ENCODE results near the gene PRKD2.

The PRKD2 gene

GRCh38 chr19:46723471-46723870 lies 6.6 kb upstream of the PRKD2 start:
- H3K4me3 ChIP-seq (ENCODE audit: low read depth, low read length) = no peak overlapping the region
- H2AFZ ChIP-seq (ENCODE audit: low read length, unreplicated experiment) = no peak overlapping the region
- no peak overlapping the region for H3K27ac ChIP-seq (ENCODE audit: low read depth, low read length)
- peaks cover under 1% of the 10 kb centered on the region for H3K79me2 ChIP-seq (ENCODE audit: control insufficient read depth, insufficient read depth, low read length, unreplicated experiment)
- no peaks in the 10 kb centered on the region for H3K27me3 ChIP-seq (ENCODE audit: insufficient read depth, low read length)
- 0 out of 2 replicates have a peak, but pooled peaks cover 2% of the 10 kb centered on the region for H3K36me3 ChIP-seq (ENCODE audit: insufficient read depth, low read length)
- H3K4me1 ChIP-seq (ENCODE audit: control insufficient read depth, insufficient read depth, low read length, unreplicated experiment) = no peaks in the 10 kb centered on the region

- no peak overlapping the region for H2AFZ ChIP-seq (ENCODE audit: low read length, unreplicated experiment)
- no peak overlapping the region for H3K27ac ChIP-seq (ENCODE audit: low read depth, low read length)
- H3K36me3 ChIP-seq (ENCODE audit: insufficient read depth, low read length) = no peaks in the 10 kb centered on the region
- H3K4me3 ChIP-seq (ENCODE audit: low read depth, low read length) = no peak overlapping the region
- no peaks in the 10 kb centered on the region for H3K27me3 ChIP-seq (ENCODE audit: insufficient read depth, low read length)
- no peaks in the 10 kb centered on the region for H3K79me2 ChIP-seq (ENCODE audit: control insufficient read depth, insufficient read depth, low read length, unreplicated experiment)
- no peaks in the 10 kb centered on the region for H3K4me1 ChIP-seq (ENCODE audit: control insufficient read depth, insufficient read depth, low read length, unreplicated experiment)
Measured at GRCh38 chr19:46723023-46723461, 6.1 kb upstream of the PRKD2 start.

- H3K79me2 ChIP-seq (ENCODE audit: control insufficient read depth, insufficient read depth, low read length, unreplicated experiment) = no peaks in the 10 kb centered on the region
- no peaks in the 10 kb centered on the region for H3K27me3 ChIP-seq (ENCODE audit: insufficient read depth, low read length)
- peaks cover 3% of the 10 kb centered on the region for H3K4me1 ChIP-seq (ENCODE audit: control insufficient read depth, insufficient read depth, low read length, unreplicated experiment)
- no peak overlapping the region for H2AFZ ChIP-seq (ENCODE audit: low read length, unreplicated experiment)
- no peak overlapping the region for H3K27ac ChIP-seq (ENCODE audit: low read depth, low read length)
- H3K4me3 ChIP-seq (ENCODE audit: low read depth, low read length) = no peak overlapping the region
- no peaks in the 10 kb centered on the region for H3K36me3 ChIP-seq (ENCODE audit: insufficient read depth, low read length)
Measured at GRCh38 chr19:46722421-46723022, 5.6 kb upstream of the PRKD2 start.

- Histone ChIP-seq H3K36me3 (ENCODE audit: insufficient read depth, low read length) (no peaks in the 10 kb centered on the region), H3K4me1 (ENCODE audit: control insufficient read depth, insufficient read depth, low read length, unreplicated experiment) (peaks cover 3% of the 10 kb centered on the region), H3K79me2 (ENCODE audit: control insufficient read depth, insufficient read depth, low read length, unreplicated experiment) (no peaks in the 10 kb centered on the region), H2AFZ (ENCODE audit: low read length, unreplicated experiment) (no peak overlapping the region), H3K27me3 (ENCODE audit: insufficient read depth, low read length) (no peaks in the 10 kb centered on the region), H3K4me3 (ENCODE audit: low read depth, low read length) (no peak overlapping the region), H3K27ac (ENCODE audit: low read depth, low read length) (no peak overlapping the region)
Measured at GRCh38 chr19:46722004-46722380, 5.1 kb upstream of the PRKD2 start.

GRCh38 chr19:46721269-46722003 lies 4.5 kb upstream of the PRKD2 start:
- no peak overlapping the region for H2AFZ ChIP-seq (ENCODE audit: low read length, unreplicated experiment)
- H3K4me1 ChIP-seq (ENCODE audit: control insufficient read depth, insufficient read depth, low read length, unreplicated experiment) = peaks cover 3% of the 10 kb centered on the region
- no peaks in the 10 kb centered on the region for H3K36me3 ChIP-seq (ENCODE audit: insufficient read depth, low read length)
- H3K27me3 ChIP-seq (ENCODE audit: insufficient read depth, low read length) = no peaks in the 10 kb centered on the region
- no peak overlapping the region for H3K27ac ChIP-seq (ENCODE audit: low read depth, low read length)
- no peak overlapping the region for H3K4me3 ChIP-seq (ENCODE audit: low read depth, low read length)
- peaks cover 4% of the 10 kb centered on the region for H3K79me2 ChIP-seq (ENCODE audit: control insufficient read depth, insufficient read depth, low read length, unreplicated experiment)

- Histone ChIP-seq H3K36me3 (ENCODE audit: insufficient read depth, low read length) (no peaks in the 10 kb centered on the region), H3K27me3 (ENCODE audit: insufficient read depth, low read length) (no peaks in the 10 kb centered on the region), H3K27ac (ENCODE audit: low read depth, low read length) (no peak overlapping the region), H3K4me3 (ENCODE audit: low read depth, low read length) (no peak overlapping the region), H2AFZ (ENCODE audit: low read length, unreplicated experiment) (no peak overlapping the region), H3K79me2 (ENCODE audit: control insufficient read depth, insufficient read depth, low read length, unreplicated experiment) (peaks cover 12% of the 10 kb centered on the region), H3K4me1 (ENCODE audit: control insufficient read depth, insufficient read depth, low read length, unreplicated experiment) (peaks cover 4% of the 10 kb centered on the region)
Measured at GRCh38 chr19:46720503-46721239, 3.8 kb upstream of the PRKD2 start.

- Histone ChIP-seq H3K79me2 (ENCODE audit: control insufficient read depth, insufficient read depth, low read length, unreplicated experiment) (peaks cover 19% of the 10 kb centered on the region), H3K27ac (ENCODE audit: low read depth, low read length) (no peak overlapping the region), H3K27me3 (ENCODE audit: insufficient read depth, low read length) (no peaks in the 10 kb centered on the region), H2AFZ (ENCODE audit: low read length, unreplicated experiment) (no peak overlapping the region), H3K4me3 (ENCODE audit: low read depth, low read length) (no peak overlapping the region), H3K4me1 (ENCODE audit: control insufficient read depth, insufficient read depth, low read length, unreplicated experiment) (peaks cover 9% of the 10 kb centered on the region), H3K36me3 (ENCODE audit: insufficient read depth, low read length) (no peaks in the 10 kb centered on the region)
Measured at GRCh38 chr19:46719629-46720502, 3.0 kb upstream of the PRKD2 start.

GRCh38 chr19:46718934-46719622 lies 2.2 kb upstream of the PRKD2 start:
- H3K79me2 ChIP-seq (ENCODE audit: control insufficient read depth, insufficient read depth, low read length, unreplicated experiment) = peaks cover 26% of the 10 kb centered on the region
- H3K4me3 ChIP-seq (ENCODE audit: low read depth, low read length) = no peak overlapping the region
- H3K4me1 ChIP-seq (ENCODE audit: control insufficient read depth, insufficient read depth, low read length, unreplicated experiment) = peaks cover 9% of the 10 kb centered on the region
- no peaks in the 10 kb centered on the region for H3K27me3 ChIP-seq (ENCODE audit: insufficient read depth, low read length)
- no peaks in the 10 kb centered on the region for H3K36me3 ChIP-seq (ENCODE audit: insufficient read depth, low read length)
- no peak overlapping the region for H2AFZ ChIP-seq (ENCODE audit: low read length, unreplicated experiment)
- H3K27ac ChIP-seq (ENCODE audit: low read depth, low read length) = no peak overlapping the region

- Histone ChIP-seq H3K27ac (ENCODE audit: low read depth, low read length) (no peak overlapping the region), H3K27me3 (ENCODE audit: insufficient read depth, low read length) (no peaks in the 10 kb centered on the region), H2AFZ (ENCODE audit: low read length, unreplicated experiment) (no peak overlapping the region), H3K79me2 (ENCODE audit: control insufficient read depth, insufficient read depth, low read length, unreplicated experiment) (peaks cover 30% of the 10 kb centered on the region), H3K36me3 (ENCODE audit: insufficient read depth, low read length) (no peaks in the 10 kb centered on the region), H3K4me3 (ENCODE audit: low read depth, low read length) (no peak overlapping the region), H3K4me1 (ENCODE audit: control insufficient read depth, insufficient read depth, low read length, unreplicated experiment) (peaks cover 9% of the 10 kb centered on the region)
Measured at GRCh38 chr19:46718157-46718933, 1.4 kb upstream of the PRKD2 start.

Data from ACC112 (cell line).